Spleen (tissue), 11 donors: Measurements from ENCODE around the gene GBX1. TPM values are rescaled to one million over a fixed set of nuclear protein-coding genes. Genes with fewer than 3 reads are reported as not detected.

Experiments used
- DNase-seq: peaks from one replicate; pipeline ENCODE4 v3.0.0-alpha.2; 2020
- H3K27ac ChIP-seq, 8 donors: fragments of 200-600 bp; sonication (generic) in 7 of 8; 1 replicate in 4 of 8; 2 replicates in 4 of 8; pipeline versions ENCODE4 v1.5.0 to v1.8.0; 2016 to 2021; ENCODE audit warnings: inconsistent platforms in 4 of 8, mild to moderate bottlenecking in 4 of 8, moderate library complexity in 1 of 8
- H3K27me3 ChIP-seq, 7 donors: fragments of 200-600 bp; sonication (generic) in 6 of 7; replicated peaks in 1 of 7; 1 replicate in 4 of 7; 2 replicates in 3 of 7; pipeline versions ENCODE4 v1.5.0 to v1.8.0; 2016 to 2021; ENCODE audit warnings: inconsistent platforms in 3 of 7, mild to moderate bottlenecking in 1 of 7
- H3K36me3 ChIP-seq, 6 donors: fragments of 200-600 bp; sonication (generic) in 5 of 6; 1 replicate in 4 of 6; 2 replicates in 2 of 6; pipeline versions ENCODE4 v1.5.0 to v1.8.0; 2016 to 2021; ENCODE audit warnings: inconsistent platforms in 2 of 6
- H3K4me1 ChIP-seq, 6 donors: fragments of 200-600 bp; sonication (generic) in 5 of 6; 1 replicate in 3 of 6; 2 replicates in 3 of 6; pipeline versions ENCODE4 v1.5.0 to v1.8.0; 2016 to 2021; ENCODE audit warnings: inconsistent platforms in 3 of 6
- H3K4me3 ChIP-seq, 8 donors: fragments of 200-600 bp; sonication (generic) in 7 of 8; 1 replicate in 4 of 8; 2 replicates in 4 of 8; pipeline versions ENCODE4 v1.5.0 to v1.8.0; 2016 to 2021; ENCODE audit warnings: inconsistent platforms in 4 of 8, mild to moderate bottlenecking in 4 of 8, moderate library complexity in 2 of 8
- H3K9me3 ChIP-seq, 8 donors: fragments of 200-600 bp; sonication (generic) in 7 of 8; 1 replicate in 4 of 8; 2 replicates in 4 of 8; pipeline versions ENCODE4 v1.5.0 to v1.8.0; 2016 to 2021; ENCODE audit warnings: inconsistent platforms in 4 of 8
- CTCF ChIP-seq, 11 experiments: fragments of 200-600 bp in 7 of 11; fragments of 450-650 bp in 4 of 11; sonication (generic) in 4 of 11; IDR thresholded peaks in 8 of 11; conservative IDR thresholded peaks in 3 of 11; 1 replicate in 7 of 11; 2 replicates in 4 of 11; pipeline versions ENCODE4 v1.4.0 to v1.8.0; 2016 to 2021; ENCODE audit warnings: antibody characterized with exemption in 11 of 11, inconsistent platforms in 4 of 11, mild to moderate bottlenecking in 1 of 11
- POLR2A ChIP-seq, 3 donors: fragments of 450-650 bp; IDR thresholded peaks; one replicate each; pipeline ENCODE4 v1.5.1; 2017; ENCODE audit warnings: antibody characterized with exemption in 3 of 3, mild to moderate bottlenecking in 1 of 3
- POLR2AphosphoS5 ChIP-seq, 3 donors: sonication (generic); formaldehyde crosslinking; IDR thresholded peaks; one replicate each; pipeline ENCODE4 v1.5.1; 2017; ENCODE audit warnings: antibody characterized with exemption in 3 of 3
- WGBS, 5 donors: extraction: QIAGEN DNeasy Blood & Tissue Kit in 3 of 5; methylation state at CpG; one replicate each; pipeline versions ENCODE4 v1.1.5 to v1.1.7; 2013 to 2018; 5-methylcytosine and 5-hydroxymethylcytosine counted together
- intact Hi-C: fragments of 100-400 bp; cut with DNase I; formaldehyde crosslinking; loops from one replicate; pipeline ENCODE4 v1.15.0; 2023; ENCODE audit warnings: low total_unique reads
- polyA plus RNA-seq, 3 donors: library from polyadenylated mRNA; stranded (reverse); fragments of 200-250 nt; gene quantifications; one replicate each; pipeline ENCODE4 v1.2.1, GENCODE V29; 2013
- total RNA-seq, 7 donors: library from RNA; depleted of rRNA in 3 of 7; stranded (reverse); fragments of >200 nt in 3 of 7; fragmentation: NEBNext Ultra II Directional in 4 of 7; extraction: Animal tissue kit (Norgen Biotek cat#: 25700) in 4 of 7; gene quantifications; one replicate each; pipeline versions ENCODE4 v1.1.0 to v1.2.1, GENCODE V29; 2016 to 2021
- donor health status: healthy with polysubstance abuse.
- donor health status: DM: no; HTN: no; CAD: no; lungs with moderate emphysema.
- donor health status: DM: no; HTN: no; CAD: no.
- donor health status: Bipolar disorder and iron deficiency.
- donor health status: healthy.
- donor health status: DM: no; HTN: no; CAD: no.
- donor health status: DM: yes; HTN: yes; CAD: no.

The GBX1 gene
- total and polyA plus RNA-seq, 10 donors, result not detected

GRCh38 chr7:151157645-151158329 lies 9.7 kb downstream of the GBX1 start:
- Histone ChIP-seq H3K9me3 (no peaks in the 10 kb centered on the region), H3K36me3 (no peaks in the 10 kb centered on the region), H3K27me3 (peaks cover 0 to 53% (median 15%) of the 10 kb centered on the region in 7 donors), H3K27ac (no peak overlapping the region), H3K4me3 (no peak overlapping the region), H3K4me1 (no peaks in the 10 kb centered on the region)
- intact Hi-C loops, result no loop called here
- 75 to 87% (median 80%) methylated on average over 7 of the region's 7 CpGs for WGBS, 5 donors
- DNase-seq, result no peak
- no peak for TF ChIP-seq CTCF (IDR thresholded peaks at IDR 0.05 in 8 of 11, conservative IDR thresholded peaks at IDR 0.05 in 3 of 11)
- TF ChIP-seq POLR2A (IDR thresholded peaks at IDR 0.05), result no peak
- no peak for TF ChIP-seq POLR2AphosphoS5 (IDR thresholded peaks at IDR 0.05)

DNA sequence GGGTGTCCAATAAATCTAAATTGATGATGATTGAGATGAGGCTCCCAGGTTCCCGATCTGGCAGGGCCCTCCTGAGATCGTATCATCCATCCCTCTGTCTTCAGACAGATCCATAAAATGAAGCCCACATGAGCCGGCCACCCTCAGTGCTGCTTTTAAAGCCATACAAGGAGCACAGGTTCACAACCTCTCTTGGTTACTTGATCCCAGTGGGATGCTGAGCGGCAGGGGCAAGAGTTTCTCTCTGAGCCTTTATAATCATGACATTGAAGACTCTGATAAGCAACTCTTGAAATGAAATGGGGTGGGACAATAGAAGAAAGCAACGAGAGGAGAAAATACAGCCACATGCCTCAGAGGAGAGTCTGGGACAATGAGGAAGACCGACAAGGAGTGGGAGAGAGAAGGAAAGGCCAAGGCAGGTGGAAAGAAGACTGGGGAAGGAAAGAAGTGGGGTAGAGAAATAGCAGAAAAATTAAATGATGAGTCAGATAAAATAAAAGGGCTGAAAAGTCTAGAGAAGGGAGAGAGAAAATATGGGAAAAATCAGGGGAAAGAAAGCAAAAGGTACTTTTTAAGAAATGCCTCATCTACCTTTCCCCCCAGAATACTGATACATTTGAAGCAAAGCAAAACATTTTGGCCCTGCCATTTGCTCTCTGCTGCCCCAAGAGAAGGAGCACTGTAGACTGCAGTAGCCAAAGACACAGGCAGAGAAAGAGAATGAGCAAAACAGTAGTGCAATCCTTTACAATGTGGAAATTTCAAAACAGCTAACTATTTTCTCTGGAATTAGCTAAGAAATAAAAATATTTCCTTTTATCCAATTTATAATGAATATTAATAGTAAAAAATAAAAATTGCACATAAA lies 14.6 kb downstream of the GBX1 start:
- Histone ChIP-seq H3K4me1 (no peaks in the 10 kb centered on the region), H3K36me3 (no peaks in the 10 kb centered on the region), H3K27ac (no peak overlapping the region), H3K4me3 (no peak overlapping the region), H3K9me3 (no peaks in the 10 kb centered on the region), H3K27me3 (peaks cover 0 to 94% (median 28%) of the 10 kb centered on the region in 7 donors)
- intact Hi-C loops, result no loop called here
- 55 to 69% (median 65%) methylated on average over 6 of the region's 6 CpGs for WGBS, 5 donors
- DNase-seq, result no peak
- TF ChIP-seq POLR2AphosphoS5 (IDR thresholded peaks at IDR 0.05) (no peak), CTCF (IDR thresholded peaks at IDR 0.05 in 8 of 11, conservative IDR thresholded peaks at IDR 0.05 in 3 of 11) (no peak), POLR2A (IDR thresholded peaks at IDR 0.05) (no peak)

- Histone ChIP-seq H3K4me1 (no peaks in the 10 kb centered on the region), H3K4me3 (no peak overlapping the region), H3K27me3 (peaks cover 0 to 71% (median 28%) of the 10 kb centered on the region in 7 donors), H3K36me3 (peaks cover 0 to 1% (median 0%) of the 10 kb centered on the region in 6 donors), H3K27ac (no peak overlapping the region), H3K9me3 (no peaks in the 10 kb centered on the region)
- no peak for DNase-seq
- WGBS, 5 donors, result 77 to 89% (median 86%) methylated on average over 3 of the region's 3 CpGs
- intact Hi-C loops, result no loop called here
- TF ChIP-seq POLR2A (IDR thresholded peaks at IDR 0.05) (no peak), CTCF (IDR thresholded peaks at IDR 0.05 in 8 of 11, conservative IDR thresholded peaks at IDR 0.05 in 3 of 11) (no peak), POLR2AphosphoS5 (IDR thresholded peaks at IDR 0.05) (no peak)
Observed at GRCh38 chr7:151150388-151150787, 17.1 kb downstream of the GBX1 start.
